ENCODE results near the gene S100A7A.
A peak's percentile ranks its signal among the peaks of the same experiment; 100 is the strongest.

S100A7A gene

GRCh38 chr1:153465811-153466636 is 49.7 kb downstream of the S100A7A start:
- peak; percentile 10 for DNase-seq

- no peak for DNase-seq
Measured at GRCh38 chr1:153466908-153467307, 50.6 kb downstream of the S100A7A start.

- no peak for DNase-seq
Measured at GRCh38 chr1:153470707-153471106, 54.4 kb downstream of the S100A7A start.
